B cell (primary cell): Measurements from ENCODE around the gene GAMT. TPM values are rescaled to one million over a fixed set of nuclear protein-coding genes. Genes with fewer than 3 reads are reported as not detected.

Source experiments
- ATAC-seq: fragments of 200-7000 bp; cut with Tn5 transposase; one replicate; pipeline ENCODE4 v1.10.0; 2021; ENCODE audit warnings: low read depth, mild to moderate bottlenecking, moderate number of reproducible peaks, moderate library complexity
- CTCF ChIA-PET: fragments of 350-600 bp; sonication (Branson Sonifier 250); formaldehyde crosslinking; loops from one replicate; lab custom pipeline; 2021; ENCODE audit warnings: antibody characterized with exemption, inconsistent platforms; lab: Charles Lee
- POLR2A ChIA-PET: fragments of 350-600 bp; sonication (Branson Sonifier 250); formaldehyde crosslinking; loops from one replicate; lab custom pipeline; 2021; ENCODE audit warnings: antibody characterized with exemption; lab: Charles Lee
- DNase-seq: peaks from one replicate; pipeline ENCODE4 v3.0.0; 2013
- H2AFZ ChIP-seq: 2 replicates; pipeline ENCODE4 v1.6.1; 2012; ENCODE audit warnings: mild to moderate bottlenecking, low read depth, low read length; ENCODE audit not compliant: insufficient read depth, poor library complexity, severe bottlenecking
- H3K27ac ChIP-seq, 2 donors: 1 replicate in 1 of 2; 2 replicates in 1 of 2; pipeline ENCODE4 v1.5.1; 2012 to 2013; ENCODE audit warnings: low read length in 2 of 2, mild to moderate bottlenecking in 2 of 2, moderate library complexity in 1 of 2
- H3K27me3 ChIP-seq, 4 experiments: fragments of 200-600 bp in 1 of 4; sonication (generic) in 1 of 4; replicated peaks in 1 of 4; 1 replicate in 2 of 4; 2 replicates in 2 of 4; pipeline versions ENCODE4 v1.6.1 to v1.7.0; 2013 to 2016; ENCODE audit warnings: low read length in 3 of 4, mild to moderate bottlenecking in 2 of 4, mixed read lengths in 1 of 4, moderate library complexity in 1 of 4; ENCODE audit not compliant: insufficient read depth in 4 of 4, control insufficient read depth in 3 of 4; ENCODE audit errors: control extremely low read depth in 1 of 4
- H3K36me3 ChIP-seq, 2 experiments: replicated peaks in 1 of 2; 1 replicate in 1 of 2; 2 replicates in 1 of 2; pipeline versions ENCODE4 v1.6.1 to v1.7.1; 2013; ENCODE audit warnings: low read length in 1 of 2; ENCODE audit not compliant: insufficient read depth in 2 of 2, control insufficient read depth in 1 of 2; ENCODE audit errors: control extremely low read depth in 1 of 2, extremely low read depth in 1 of 2
- H3K4me1 ChIP-seq, 2 donors: fragments of 200-600 bp in 1 of 2; sonication (generic) in 1 of 2; 1 replicate in 1 of 2; 2 replicates in 1 of 2; pipeline versions ENCODE4 v1.5.1 to v1.6.1; 2013 to 2017; ENCODE audit warnings: low read length in 2 of 2; ENCODE audit not compliant: control insufficient read depth in 2 of 2, insufficient read depth in 2 of 2
- H3K4me2 ChIP-seq: replicated peaks from 2 replicates; pipeline ENCODE3; 2012; ENCODE audit warnings: mild to moderate bottlenecking, low read depth, low read length; ENCODE audit not compliant: poor library complexity, severe bottlenecking
- H3K4me3 ChIP-seq, 5 experiments: fragments of 200-600 bp in 1 of 5; sonication (generic) in 1 of 5; 1 replicate in 3 of 5; 2 replicates in 2 of 5; pipeline versions ENCODE4 v1.5.1 to v1.7.0; 2011 to 2016; ENCODE audit warnings: low read length in 4 of 5, mild to moderate bottlenecking in 4 of 5, low read depth in 2 of 5, control low read depth in 1 of 5, moderate library complexity in 1 of 5; ENCODE audit not compliant: insufficient read depth in 1 of 5; ENCODE audit errors: control extremely low read depth in 1 of 5, extremely low read depth in 1 of 5
- H3K79me2 ChIP-seq: fragments of 200-600 bp; sonication (generic); one replicate; pipeline ENCODE4 v1.6.0; 2016; ENCODE audit warnings: low read length; ENCODE audit not compliant: control insufficient read depth, insufficient read depth
- H3K9ac ChIP-seq: fragments of 200-600 bp; sonication (generic); 2 replicates; pipeline ENCODE4 v1.6.1; 2017; ENCODE audit warnings: mild to moderate bottlenecking, low read length, moderate library complexity
- H3K9me3 ChIP-seq, 3 donors: one replicate each; pipeline versions ENCODE4 v1.6.1 to v1.7.1; 2013; ENCODE audit warnings: low read length in 2 of 3; ENCODE audit not compliant: control insufficient read depth in 2 of 3, insufficient read depth in 1 of 3; ENCODE audit errors: control extremely low read depth in 1 of 3
- H4K20me1 ChIP-seq: 2 replicates; pipeline ENCODE4 v1.6.0; 2012; ENCODE audit warnings: mild to moderate bottlenecking, low read length; ENCODE audit not compliant: insufficient read depth, control insufficient read depth, poor library complexity, severe bottlenecking
- H3K27ac Mint-ChIP-seq: one replicate; pipeline ENCODE4 v1.8.0; 2021; ENCODE audit warnings: mixed read lengths
- H3K27me3 Mint-ChIP-seq: one replicate; pipeline ENCODE4 v1.8.0; 2021; ENCODE audit warnings: mixed read lengths
- H3K4me1 Mint-ChIP-seq: one replicate; pipeline ENCODE4 v1.8.0; 2021; ENCODE audit warnings: mixed read lengths
- H3K4me3 Mint-ChIP-seq: one replicate; pipeline ENCODE4 v1.8.0; 2021; ENCODE audit warnings: mixed read lengths
- H3K9me3 Mint-ChIP-seq: one replicate; pipeline ENCODE4 v1.8.0; 2022; ENCODE audit warnings: mixed read lengths; ENCODE audit not compliant: insufficient read depth
- CTCF ChIP-seq: fragments of 200-600 bp; IDR thresholded peaks from one replicate; pipeline ENCODE4 v1.8.0; 2022; ENCODE audit warnings: antibody characterized with exemption, mild to moderate bottlenecking
- EZH2 ChIP-seq: IDR thresholded peaks from 2 replicates; pipeline ENCODE4 v1.6.1; 2012; ENCODE audit warnings: borderline replicate concordance, low read depth, mild to moderate bottlenecking, moderate library complexity, low read length; ENCODE audit not compliant: insufficient read depth, poor library complexity, severe bottlenecking
- WGBS: methylation state at CpG from one replicate; pipeline ENCODE4 v1.1.5; 2013; ENCODE audit warnings: missing lambda C conversion rate; ENCODE audit not compliant: insufficient coverage; 5-methylcytosine and 5-hydroxymethylcytosine counted together
- intact Hi-C: fragments of 100-400 bp; cut with micrococcal nuclease; formaldehyde crosslinking; loops from one replicate; pipeline ENCODE4 v1.10.0; 2022
- polyA plus RNA-seq: library from polyadenylated mRNA; depleted of rRNA; stranded (reverse); fragments of >200 nt; gene quantifications from 2 replicates; pipeline ENCODE4 v1.2.3, GENCODE V29; 2012
- total RNA-seq, 2 donors: library from RNA; stranded (reverse); fragments of 120-200 nt in 1 of 2; gene quantifications; 1 replicate in 1 of 2; 2 replicates in 1 of 2; pipeline versions ENCODE4 v1.2.3 to v1.2.4, GENCODE V29; 2013 to 2022

The GAMT gene
- total and polyA plus RNA-seq, 2 donors (not counting 1 experiment from before 2014, with no cell fraction given): 8.8 to 12.1 TPM

GRCh38 chr19:1425902-1426301 lies 24.6 kb upstream of the GAMT start:
- H3K9me3 Mint-ChIP-seq: no peaks in the 10 kb centered on the region
- no peaks in the 10 kb centered on the region for H3K27me3 Mint-ChIP-seq
- DNase-seq: no peak
- H3K36me3 ChIP-seq: peaks cover 0 to 72% of the 10 kb centered on the region in 2 experiments
- H3K79me2 ChIP-seq: peaks cover 42% of the 10 kb centered on the region
- no peak overlapping the region for H2AFZ ChIP-seq
- no peak for TF ChIP-seq EZH2
- no peak for TF ChIP-seq CTCF
- no peaks in the 10 kb centered on the region for H3K4me1 Mint-ChIP-seq
- CTCF ChIA-PET: no interaction called here
- no peaks in the 10 kb centered on the region for H3K27me3 ChIP-seq
- H4K20me1 ChIP-seq: peaks cover 78% of the 10 kb centered on the region
- no peak overlapping the region for H3K4me3 Mint-ChIP-seq
- no peak overlapping the region for H3K27ac ChIP-seq
- H3K27ac Mint-ChIP-seq: no peak overlapping the region
- no peak overlapping the region for H3K9ac ChIP-seq
- intact Hi-C loops: no loop called here
- H3K4me1 ChIP-seq: no peaks in the 10 kb centered on the region
- POLR2A ChIA-PET: no interaction called here
- ATAC-seq: no peak
- no peak overlapping the region for H3K4me3 ChIP-seq
- H3K9me3 ChIP-seq: no peaks in the 10 kb centered on the region
- 98% methylated on average over 7 of the region's 14 CpGs for WGBS
- no peak overlapping the region for H3K4me2 ChIP-seq

GRCh38 chr19:1425102-1425837 lies 23.9 kb upstream of the GAMT start:
- no peak overlapping the region for H3K9ac ChIP-seq
- WGBS: 97% methylated on average over 31 of the region's 33 CpGs
- ATAC-seq: no peak
- POLR2A ChIA-PET: no interaction called here
- no peak for TF ChIP-seq CTCF
- no peak for TF ChIP-seq EZH2
- no peak overlapping the region for H3K4me3 Mint-ChIP-seq
- H3K27ac ChIP-seq: no peak overlapping the region
- CTCF ChIA-PET: no interaction called here
- no peaks in the 10 kb centered on the region for H3K27me3 Mint-ChIP-seq
- no peak overlapping the region for H3K4me2 ChIP-seq
- intact Hi-C loops: no loop called here
- peaks cover 46% of the 10 kb centered on the region for H3K79me2 ChIP-seq
- DNase-seq: no peak
- H4K20me1 ChIP-seq: peaks cover 82% of the 10 kb centered on the region
- H3K27me3 ChIP-seq: no peaks in the 10 kb centered on the region
- H3K9me3 Mint-ChIP-seq: no peaks in the 10 kb centered on the region
- H3K9me3 ChIP-seq: no peaks in the 10 kb centered on the region
- H3K4me3 ChIP-seq: no peak overlapping the region
- no peaks in the 10 kb centered on the region for H3K4me1 ChIP-seq
- no peaks in the 10 kb centered on the region for H3K4me1 Mint-ChIP-seq
- H2AFZ ChIP-seq: no peak overlapping the region
- peaks cover 0 to 76% of the 10 kb centered on the region in 2 experiments for H3K36me3 ChIP-seq
- no peak overlapping the region for H3K27ac Mint-ChIP-seq
